GM23338 (cell line): ENCODE measurements around the gene SMIM13. TPM values are rescaled to one million over a fixed set of nuclear protein-coding genes. Genes with fewer than 3 reads are reported as not detected.
A peak's percentile ranks its signal among the peaks of the same experiment; 100 is the strongest.

ENCODE experiments used
- ATAC-seq: fragments of 200-7000 bp; cut with Tn5 transposase; 3 replicates; pipeline ENCODE4 v1.9.1; 2020
- DNase-seq: peaks from one replicate; pipeline ENCODE4 v3.0.0-alpha.2; 2015; ENCODE audit warnings: low spot score
- H2AFZ ChIP-seq: fragments of 200-600 bp; sonication (generic); 2 replicates; pipeline ENCODE4 v1.8.0; 2016; ENCODE audit warnings: antibody characterized with exemption, mild to moderate bottlenecking, moderate library complexity
- H3F3A ChIP-seq: fragments of 200-600 bp; sonication (generic); replicated peaks from 2 replicates; pipeline ENCODE4 v1.8.0; 2017; ENCODE audit warnings: antibody characterized with exemption, mixed run types, low read depth
- H3K27ac ChIP-seq: fragments of 200-600 bp; sonication (generic); 2 replicates; pipeline ENCODE4 v1.6.1; 2016; ENCODE audit warnings: low read depth
- H3K27me3 ChIP-seq: fragments of 200-600 bp; sonication (generic); 2 replicates; pipeline ENCODE4 v1.8.0; 2016; ENCODE audit warnings: mild to moderate bottlenecking, mixed run types, moderate library complexity; ENCODE audit not compliant: insufficient read depth
- H3K36me3 ChIP-seq: fragments of 200-600 bp; sonication (generic); 2 replicates; pipeline ENCODE4 v1.8.0; 2016; ENCODE audit warnings: mild to moderate bottlenecking; ENCODE audit not compliant: insufficient read depth
- H3K4me1 ChIP-seq: fragments of 200-600 bp; sonication (generic); 2 replicates; pipeline ENCODE4 v1.8.0; 2016; ENCODE audit warnings: mild to moderate bottlenecking, moderate library complexity; ENCODE audit not compliant: insufficient read depth
- H3K4me2 ChIP-seq: fragments of 200-600 bp; sonication (generic); 2 replicates; pipeline ENCODE4 v1.7.1; 2017; ENCODE audit warnings: mixed run types
- H3K4me3 ChIP-seq: fragments of 200-600 bp; sonication (generic); 2 replicates; pipeline ENCODE4 v1.6.1; 2016; ENCODE audit warnings: mixed run types
- H3K79me2 ChIP-seq: fragments of 200-600 bp; sonication (generic); replicated peaks from 2 replicates; pipeline ENCODE4 v1.8.0; 2017; ENCODE audit warnings: mild to moderate bottlenecking; ENCODE audit not compliant: insufficient read depth
- H3K9me2 ChIP-seq: fragments of 200-600 bp; sonication (generic); 2 replicates; pipeline ENCODE4 v1.8.0; 2017; ENCODE audit not compliant: insufficient read depth
- H4K20me1 ChIP-seq: fragments of 200-600 bp; sonication (generic); replicated peaks from 2 replicates; pipeline ENCODE4 v1.8.0; 2017; ENCODE audit warnings: mild to moderate bottlenecking; ENCODE audit not compliant: insufficient read depth
- H3K27ac Mint-ChIP-seq: 2 replicates; pipeline ENCODE4 v1.8.0; 2020; ENCODE audit warnings: inconsistent platforms, mild to moderate bottlenecking, moderate library complexity, mixed read lengths
- H3K27me3 Mint-ChIP-seq: 3 replicates; pipeline ENCODE4 v1.8.0; 2022; ENCODE audit warnings: low read depth, mild to moderate bottlenecking, moderate library complexity, mixed read lengths, inconsistent platforms; ENCODE audit not compliant: insufficient read depth, poor library complexity
- H3K36me3 Mint-ChIP-seq: 3 replicates; pipeline ENCODE4 v1.8.0; 2021; ENCODE audit warnings: low read depth, mild to moderate bottlenecking, inconsistent platforms, moderate library complexity, mixed read lengths
- H3K4me1 Mint-ChIP-seq: 3 replicates; pipeline ENCODE4 v1.8.0; 2020; ENCODE audit warnings: mild to moderate bottlenecking, inconsistent platforms, mixed read lengths
- H3K4me3 Mint-ChIP-seq: 3 replicates; pipeline ENCODE4 v1.8.0; 2021; ENCODE audit warnings: moderate library complexity, mild to moderate bottlenecking, inconsistent platforms, mixed read lengths
- H3K9me3 Mint-ChIP-seq: 3 replicates; pipeline ENCODE4 v1.8.0; 2020; ENCODE audit warnings: moderate library complexity, mild to moderate bottlenecking, inconsistent platforms, mixed read lengths
- CREB1 ChIP-seq: fragments of 250-450 bp; sonication (Bioruptor Pico); IDR thresholded peaks from 2 replicates; pipeline ENCODE4 v1.5.0; 2020; ENCODE audit warnings: low read depth, mild to moderate bottlenecking, moderate library complexity
- CTCF ChIP-seq, 2 experiments: fragments of 200-600 bp in 1 of 2; sonication (generic) in 1 of 2; conservative IDR thresholded peaks; 2 replicates each; pipeline versions ENCODE4 v1.5.1 to v1.6.1; 2016 to 2017; ENCODE audit warnings: antibody characterized with exemption in 2 of 2, low read depth in 2 of 2, mild to moderate bottlenecking in 2 of 2, moderate library complexity in 1 of 2
- ETS1 ChIP-seq: IDR thresholded peaks from 2 replicates; pipeline ENCODE4 v1.6.1; 2016; ENCODE audit warnings: antibody characterized with exemption
- EZH2 ChIP-seq: fragments of 200-600 bp; sonication (generic); IDR thresholded peaks from one replicate; pipeline ENCODE4 v1.8.0; 2017; ENCODE audit warnings: antibody characterized with exemption, mild to moderate bottlenecking, low read depth; ENCODE audit not compliant: unreplicated experiment
- EZH2phosphoT487 ChIP-seq: fragments of 200-600 bp; sonication (generic); IDR thresholded peaks from one replicate; pipeline ENCODE4 v1.8.1; 2018; ENCODE audit warnings: antibody characterized with exemption; ENCODE audit not compliant: unreplicated experiment
- JUNB ChIP-seq: IDR thresholded peaks from one replicate; pipeline ENCODE4 v1.6.1; 2016; ENCODE audit warnings: antibody characterized with exemption; ENCODE audit not compliant: unreplicated experiment
- NANOG ChIP-seq: IDR thresholded peaks from 2 replicates; pipeline ENCODE4 v1.6.1; 2016; ENCODE audit warnings: antibody characterized with exemption, borderline replicate concordance
- POLR2AphosphoS5 ChIP-seq: IDR thresholded peaks from 2 replicates; pipeline ENCODE4 v1.6.1; 2016; ENCODE audit warnings: antibody characterized with exemption, low read depth
- REST ChIP-seq: IDR thresholded peaks from one replicate; pipeline ENCODE4 v1.6.1; 2018; ENCODE audit warnings: antibody characterized with exemption; ENCODE audit not compliant: unreplicated experiment
- STAT1 ChIP-seq: IDR thresholded peaks from one replicate; pipeline ENCODE4 v1.6.1; 2016; ENCODE audit warnings: antibody characterized with exemption; ENCODE audit not compliant: unreplicated experiment
- ZNF114 ChIP-seq: fragments of 250-450 bp; sonication (Bioruptor Pico); IDR thresholded peaks from 2 replicates; pipeline ENCODE4 v1.5.0; 2020; ENCODE audit warnings: mild to moderate bottlenecking, moderate library complexity
- ZNF331 ChIP-seq: fragments of 250-450 bp; sonication (Bioruptor Pico); IDR thresholded peaks from 2 replicates; pipeline ENCODE4 v1.5.0; 2020; ENCODE audit warnings: low read depth, mild to moderate bottlenecking, moderate library complexity
- polyA plus RNA-seq: library from polyadenylated mRNA; unstranded; fragments of >200 nt; fragmentation: Nextera tagmentation; extraction: Ambion mirVana; gene quantifications from 2 replicates; pipeline ENCODE4 v1.2.1, GENCODE V29; 2016
- total RNA-seq: library from RNA; depleted of rRNA; stranded (reverse); fragments of >200 nt; shearing (Covaris generic); gene quantifications from 2 replicates; pipeline ENCODE4 v1.2.3, GENCODE V29; 2014

The SMIM13 gene
- total and polyA plus RNA-seq, 2 experiments from 2014 or later: 7.2 to 12.7 TPM

- no peak for TF ChIP-seq REST
- TF ChIP-seq CREB1: no peak
- TF ChIP-seq NANOG: no peak
- no peak for TF ChIP-seq ZNF331
- no peak for TF ChIP-seq CTCF (conservative IDR thresholded peaks at IDR 0.05; ENCODE audit: low read depth in 2 of 2)
- TF ChIP-seq EZH2phosphoT487: no peak
- TF ChIP-seq JUNB: no peak
- no peak for TF ChIP-seq EZH2
Measured at GRCh38 chr6:11108726-11109125, 15.1 kb downstream of the SMIM13 start (continued).

- Mint-ChIP-seq H3K4me1 (peaks cover 36% of the 10 kb centered on the region), H3K36me3 (no peaks in the 10 kb centered on the region), H3K27ac (peak within 1 kb of the TSS; percentile 10; the same call in 1 of the 2 replicates), H3K9me3 (no peaks in the 10 kb centered on the region), H3K27me3 (no peaks in the 10 kb centered on the region), H3K4me3 (no peak within 1 kb of the TSS)
- no peak within 1 kb of the TSS for H3K27ac ChIP-seq
- no peak within 1 kb of the TSS for H2AFZ ChIP-seq
- DNase-seq (no peak), ATAC-seq (peak; percentile 31)
- no peaks in the 10 kb centered on the region for H3F3A ChIP-seq
- H4K20me1 ChIP-seq: peaks cover 14% of the 10 kb centered on the region
- peaks cover 4% of the 10 kb centered on the region; the same call in 1 of the 2 replicates for H3K9me2 ChIP-seq
- H3K79me2 ChIP-seq: peaks cover 100% of the 10 kb centered on the region
- H3K27me3 ChIP-seq: no peaks in the 10 kb centered on the region
- peak within 1 kb of the TSS; percentile 38; the same call in 1 of the 2 replicates for H3K4me2 ChIP-seq
- H3K36me3 ChIP-seq: no peaks in the 10 kb centered on the region
- no peak within 1 kb of the TSS for H3K4me3 ChIP-seq
- H3K4me1 ChIP-seq: peaks cover 40% of the 10 kb centered on the region
- TF ChIP-seq NANOG: no peak
- TF ChIP-seq ETS1: no peak
- no peak for TF ChIP-seq JUNB
- no peak for TF ChIP-seq STAT1
- no peak for TF ChIP-seq ZNF114 (CRISPR knock-in tag)
- TF ChIP-seq ZNF331: no peak
- TF ChIP-seq POLR2AphosphoS5: no peak
Measured at GRCh38 chr6:11110921-11111768, 17.5 kb downstream of the SMIM13 start, which contains the start of gene ERVFRD-1. ERVFRD-1 (minus strand) TSS chr6:11111725; CDS start chr6:11105310, 6,415 bp downstream.
